Fibroblast of lung (primary cell): Measurements from ENCODE around the gene FGGY. TPM values are rescaled to one million over a fixed set of nuclear protein-coding genes. Genes with fewer than 3 reads are reported as not detected.

Source experiments
- DNase-seq, 2 donors: peaks; one replicate each; pipeline versions ENCODE4 v3.0.0 to v3.0.0-alpha.2; 2010; ENCODE audit warnings: low read depth in 2 of 2
- H2AFZ ChIP-seq: 2 replicates; pipeline ENCODE4 v1.5.1; 2012; ENCODE audit warnings: low read length, control low read depth, inconsistent platforms
- H3K27ac ChIP-seq: 2 replicates; pipeline ENCODE4 v1.5.1; 2011; ENCODE audit warnings: low read length, control low read depth; ENCODE audit not compliant: insufficient read depth
- H3K27me3 ChIP-seq: 2 replicates; pipeline ENCODE4 v1.5.1; 2011; ENCODE audit warnings: mild to moderate bottlenecking, low read length; ENCODE audit not compliant: control insufficient read depth, insufficient read depth
- H3K36me3 ChIP-seq: 2 replicates; pipeline ENCODE4 v1.5.1; 2011; ENCODE audit warnings: low read length; ENCODE audit not compliant: control insufficient read depth, insufficient read depth
- H3K4me1 ChIP-seq: 2 replicates; pipeline ENCODE4 v1.5.1; 2011; ENCODE audit warnings: low read length; ENCODE audit not compliant: control insufficient read depth, insufficient read depth; ENCODE audit errors: extremely low read depth
- H3K4me2 ChIP-seq: 2 replicates; pipeline ENCODE4 v1.5.1; 2011; ENCODE audit warnings: low read length, control low read depth; ENCODE audit not compliant: insufficient read depth; ENCODE audit errors: extremely low read depth
- H3K4me3 ChIP-seq, 4 experiments: fragments of 200-600 bp in 1 of 4; sonication (generic) in 1 of 4; replicated peaks in 1 of 4; 2 replicates each; pipeline ENCODE4 v1.5.1; 2011 to 2016; ENCODE audit warnings: low read length in 4 of 4, low read depth in 3 of 4, mild to moderate bottlenecking in 3 of 4, control low read depth in 2 of 4, inconsistent platforms in 1 of 4, mixed read lengths in 1 of 4; ENCODE audit not compliant: insufficient read depth in 1 of 4; ENCODE audit errors: control extremely low read depth in 1 of 4
- H3K79me2 ChIP-seq: 2 replicates; pipeline ENCODE4 v1.5.1; 2012; ENCODE audit warnings: mild to moderate bottlenecking, low read length, inconsistent platforms; ENCODE audit not compliant: control insufficient read depth, insufficient read depth
- H3K9ac ChIP-seq: 2 replicates; pipeline ENCODE4 v1.5.1; 2011; ENCODE audit warnings: mild to moderate bottlenecking, low read length, control low read depth; ENCODE audit not compliant: insufficient read depth
- H3K9me3 ChIP-seq: 2 replicates; pipeline ENCODE4 v1.5.1; 2012; ENCODE audit warnings: low read depth, low read length; ENCODE audit not compliant: control insufficient read depth, insufficient read depth
- H4K20me1 ChIP-seq: 2 replicates; pipeline ENCODE4 v1.5.1; 2011; ENCODE audit warnings: low read length; ENCODE audit not compliant: control insufficient read depth, insufficient read depth; ENCODE audit errors: extremely low read depth
- EZH2 ChIP-seq: IDR thresholded peaks from 2 replicates; pipeline ENCODE4 v1.5.1; 2012; ENCODE audit warnings: low read length, control low read depth, mild to moderate bottlenecking; ENCODE audit errors: missing control alignments
- polyA plus RNA-seq, 2 donors: library from polyadenylated mRNA; depleted of rRNA in 1 of 2; stranded (reverse) in 1 of 2; unstranded in 1 of 2; fragments of >200 nt; gene quantifications; 2 replicates each; pipeline ENCODE4 v1.2.1, GENCODE V29; 2011 to 2012; ENCODE audit warnings: missing spikeins in 1 of 2
- total RNA-seq: library from RNA; depleted of rRNA; stranded (reverse); fragments of >200 nt; gene quantifications from 2 replicates; pipeline ENCODE4 v1.2.1, GENCODE V29; 2014
- TF ChIP-seq, protein P1 (sequence below), 2 donors: IDR thresholded peaks in 1 of 2; conservative IDR thresholded peaks in 1 of 2; 1 replicate in 1 of 2; 2 replicates in 1 of 2; pipeline ENCODE4 v1.5.1; 2011 to 2012; ENCODE audit warnings: low read length in 2 of 2, control low read depth in 1 of 2, inconsistent platforms in 1 of 2, low read depth in 1 of 2, mild to moderate bottlenecking in 1 of 2

Gene FGGY
- total and polyA plus RNA-seq, 2 donors (not counting 1 experiment from before 2014, with no cell fraction given) = 9.5 to 32.4 TPM

DNA sequence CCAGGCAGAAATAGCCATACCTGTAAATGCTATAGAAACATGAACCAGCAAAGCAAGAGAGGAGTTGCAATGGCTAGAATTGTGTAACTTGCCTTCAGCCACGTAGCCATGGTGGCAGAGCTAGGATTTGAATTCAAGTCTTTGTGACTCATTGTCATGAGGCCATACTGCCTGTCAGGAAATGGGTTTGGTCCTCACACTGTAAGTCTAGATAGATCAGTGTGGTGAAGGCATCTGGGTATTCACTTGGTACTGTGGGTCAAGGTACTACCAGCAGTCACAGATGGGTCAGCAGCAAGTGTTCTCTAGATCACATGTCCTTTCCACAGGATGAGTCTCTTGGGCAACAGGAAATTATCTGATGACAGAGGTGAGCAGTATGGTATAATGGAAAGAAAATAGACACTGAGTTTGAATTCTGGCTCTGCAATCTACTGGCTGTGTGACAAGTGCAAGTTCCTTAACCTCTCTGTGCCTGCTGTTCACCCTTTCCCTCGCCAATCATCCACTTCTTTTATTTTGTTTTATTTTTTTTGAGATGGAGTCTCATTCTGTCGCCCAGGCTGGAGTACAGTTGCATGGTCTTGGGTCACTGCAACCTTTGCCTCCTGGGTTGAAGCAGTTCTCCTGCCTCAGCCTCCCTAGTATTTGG is 36.9 kb downstream of the FGGY start:
- Histone ChIP-seq H4K20me1 (no peaks in the 10 kb centered on the region), H3K4me1 (peaks cover 3% of the 10 kb centered on the region), H3K4me3 (no peak overlapping the region), H3K9ac (no peak overlapping the region), H3K4me2 (no peak overlapping the region), H3K27me3 (no peaks in the 10 kb centered on the region), H3K36me3 (no peaks in the 10 kb centered on the region), H2AFZ (no peak overlapping the region), H3K27ac (no peak overlapping the region), H3K79me2 (no peaks in the 10 kb centered on the region), H3K9me3 (no peaks in the 10 kb centered on the region)
- no peak for DNase-seq
- no peak for TF ChIP-seq EZH2
- TF ChIP-seq, protein P1, sequence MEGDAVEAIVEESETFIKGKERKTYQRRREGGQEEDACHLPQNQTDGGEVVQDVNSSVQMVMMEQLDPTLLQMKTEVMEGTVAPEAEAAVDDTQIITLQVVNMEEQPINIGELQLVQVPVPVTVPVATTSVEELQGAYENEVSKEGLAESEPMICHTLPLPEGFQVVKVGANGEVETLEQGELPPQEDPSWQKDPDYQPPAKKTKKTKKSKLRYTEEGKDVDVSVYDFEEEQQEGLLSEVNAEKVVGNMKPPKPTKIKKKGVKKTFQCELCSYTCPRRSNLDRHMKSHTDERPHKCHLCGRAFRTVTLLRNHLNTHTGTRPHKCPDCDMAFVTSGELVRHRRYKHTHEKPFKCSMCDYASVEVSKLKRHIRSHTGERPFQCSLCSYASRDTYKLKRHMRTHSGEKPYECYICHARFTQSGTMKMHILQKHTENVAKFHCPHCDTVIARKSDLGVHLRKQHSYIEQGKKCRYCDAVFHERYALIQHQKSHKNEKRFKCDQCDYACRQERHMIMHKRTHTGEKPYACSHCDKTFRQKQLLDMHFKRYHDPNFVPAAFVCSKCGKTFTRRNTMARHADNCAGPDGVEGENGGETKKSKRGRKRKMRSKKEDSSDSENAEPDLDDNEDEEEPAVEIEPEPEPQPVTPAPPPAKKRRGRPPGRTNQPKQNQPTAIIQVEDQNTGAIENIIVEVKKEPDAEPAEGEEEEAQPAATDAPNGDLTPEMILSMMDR (conservative IDR thresholded peaks at IDR 0.05 in 1 of 2, IDR thresholded peaks at IDR 0.05 in 1 of 2; ENCODE audit: low read depth in 1 of 2, low read length in 2 of 2) = no peak

DNA sequence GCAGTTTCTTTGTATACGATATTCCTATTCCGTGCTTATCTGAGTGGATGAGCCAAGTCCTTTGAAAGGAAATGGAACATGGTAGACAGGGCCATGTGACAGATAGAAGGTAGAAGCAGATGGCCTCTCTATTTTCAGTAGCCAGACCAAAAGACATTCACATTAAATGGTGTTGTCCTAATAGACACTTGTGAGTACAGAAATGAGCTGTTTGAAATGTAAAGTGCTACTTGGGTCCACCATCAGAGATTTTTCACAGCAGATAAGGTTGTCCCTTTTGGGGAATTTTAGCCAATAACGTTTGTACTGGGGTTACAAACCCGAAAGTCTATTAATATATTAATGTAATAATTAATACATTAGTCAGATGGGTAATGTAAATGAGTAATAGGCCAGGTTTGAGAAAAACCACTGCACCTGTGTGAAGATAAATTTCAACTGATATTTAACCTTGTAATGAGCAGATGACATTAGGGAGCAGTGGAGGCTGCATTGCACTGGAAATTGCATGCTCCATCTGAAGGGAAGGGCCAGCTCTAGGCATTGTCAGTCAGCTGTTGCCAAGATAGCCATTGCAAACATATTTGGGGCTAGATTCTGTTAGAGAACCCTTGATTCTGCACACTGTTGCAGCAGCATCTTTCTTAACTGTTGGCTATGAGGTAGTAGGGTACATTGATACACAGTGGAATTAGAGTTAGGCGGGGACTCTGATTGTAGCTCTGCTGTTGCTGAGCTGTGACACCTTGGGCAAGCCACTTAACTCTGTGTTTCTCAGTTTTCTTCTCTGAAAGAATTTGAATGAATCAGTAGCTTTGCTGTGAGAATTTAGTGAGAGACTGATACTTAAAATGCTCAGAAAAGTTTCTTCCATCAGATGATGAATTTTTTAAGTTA is 43.8 kb downstream of the FGGY start:
- Histone ChIP-seq H3K4me1 (no peaks in the 10 kb centered on the region), H2AFZ (no peak overlapping the region), H3K27ac (no peak overlapping the region), H3K4me2 (no peak overlapping the region), H3K79me2 (no peaks in the 10 kb centered on the region), H3K9ac (no peak overlapping the region), H3K27me3 (no peaks in the 10 kb centered on the region), H3K4me3 (no peak overlapping the region), H3K36me3 (no peaks in the 10 kb centered on the region), H4K20me1 (no peaks in the 10 kb centered on the region), H3K9me3 (no peaks in the 10 kb centered on the region)
- no peak for TF ChIP-seq EZH2
- TF ChIP-seq, protein P1 (conservative IDR thresholded peaks at IDR 0.05 in 1 of 2, IDR thresholded peaks at IDR 0.05 in 1 of 2; ENCODE audit: low read depth in 1 of 2, low read length in 2 of 2) = no peak
- no peak for DNase-seq

DNA sequence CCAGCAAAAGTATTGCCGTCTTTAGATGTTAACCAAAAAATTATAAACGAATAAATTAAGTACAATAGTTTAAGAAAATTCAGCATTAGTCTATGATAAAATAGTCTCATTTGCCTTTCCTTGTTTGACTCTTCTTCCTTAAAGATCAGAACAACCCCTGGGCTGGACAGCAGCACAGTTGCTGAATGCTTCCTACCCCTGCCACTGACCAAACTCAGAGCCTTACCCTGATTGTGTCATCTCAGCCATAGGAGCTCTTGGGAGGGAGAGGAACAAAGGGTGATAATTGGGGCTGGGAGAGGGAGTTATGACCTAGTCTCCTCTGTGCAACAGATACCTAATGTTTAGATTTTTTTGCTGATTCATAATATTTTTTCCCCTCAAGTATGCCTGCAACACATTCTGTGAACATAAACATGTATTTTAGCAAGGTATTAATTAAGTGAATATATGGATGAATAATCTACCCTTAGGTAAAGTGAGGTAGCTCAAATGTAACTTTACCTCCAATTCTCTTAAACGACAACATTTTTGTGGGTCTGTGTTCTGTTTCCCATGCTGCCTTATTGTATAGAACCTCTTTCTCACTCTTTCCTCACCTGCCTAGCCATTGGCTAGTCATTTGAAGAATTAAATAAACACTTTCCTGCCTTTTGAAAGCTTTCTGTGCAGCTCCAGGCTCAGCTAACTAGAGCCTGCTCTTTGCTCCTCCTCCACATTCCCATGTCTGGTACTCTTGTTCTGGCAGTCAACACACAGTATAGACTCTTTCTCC is 46.1 kb downstream of the FGGY start:
- no peak overlapping the region for H3K4me3 ChIP-seq
- TF ChIP-seq EZH2 = no peak
- TF ChIP-seq, protein P1 (conservative IDR thresholded peaks at IDR 0.05 in 1 of 2, IDR thresholded peaks at IDR 0.05 in 1 of 2; ENCODE audit: low read depth in 1 of 2, low read length in 2 of 2) = no peak
- no peaks in the 10 kb centered on the region for H3K4me1 ChIP-seq
- no peaks in the 10 kb centered on the region for H3K79me2 ChIP-seq
- no peak overlapping the region for H3K27ac ChIP-seq
- H2AFZ ChIP-seq = no peak overlapping the region
- H3K36me3 ChIP-seq = no peaks in the 10 kb centered on the region
- H3K9ac ChIP-seq = no peak overlapping the region
- H3K4me2 ChIP-seq = no peak overlapping the region
- H4K20me1 ChIP-seq = no peaks in the 10 kb centered on the region
- H3K9me3 ChIP-seq = no peaks in the 10 kb centered on the region
- no peaks in the 10 kb centered on the region for H3K27me3 ChIP-seq
- DNase-seq = no peak
